Liver (tissue), 9 donors: ENCODE measurements around the gene RGL4. TPM values are rescaled to one million over a fixed set of nuclear protein-coding genes. Genes with fewer than 3 reads are reported as not detected.

Experiments used
- DNase-seq: peaks from one replicate; pipeline ENCODE4 v3.0.0-alpha.2; 2017; ENCODE audit warnings: low spot score
- H3K27ac ChIP-seq, 2 donors: one replicate each; pipeline ENCODE4 v1.7.0; 2013; ENCODE audit warnings: inconsistent platforms in 2 of 2, low read length in 2 of 2, control low read depth in 1 of 2, low read depth in 1 of 2, mild to moderate bottlenecking in 1 of 2
- H3K27me3 ChIP-seq, 4 donors: one replicate each; pipeline versions ENCODE4 v1.6.1 to v1.7.0; 2013; ENCODE audit warnings: low read length in 3 of 4, inconsistent platforms in 1 of 4, mild to moderate bottlenecking in 1 of 4, moderate library complexity in 1 of 4; ENCODE audit not compliant: control insufficient read depth in 4 of 4, insufficient read depth in 4 of 4
- H3K36me3 ChIP-seq, 4 donors: one replicate each; pipeline versions ENCODE4 v1.6.1 to v1.7.0; 2013; ENCODE audit warnings: low read length in 3 of 4, mild to moderate bottlenecking in 3 of 4, low read depth in 1 of 4, moderate library complexity in 1 of 4; ENCODE audit not compliant: control insufficient read depth in 4 of 4, insufficient read depth in 3 of 4
- H3K4me1 ChIP-seq, 4 donors: one replicate each; pipeline versions ENCODE4 v1.6.1 to v1.7.0; 2013; ENCODE audit warnings: low read length in 3 of 4, mild to moderate bottlenecking in 3 of 4, moderate library complexity in 1 of 4; ENCODE audit not compliant: control insufficient read depth in 4 of 4, insufficient read depth in 4 of 4
- H3K4me3 ChIP-seq, 3 donors: one replicate each; pipeline versions ENCODE4 v1.6.1 to v1.7.0; 2013; ENCODE audit warnings: low read length in 3 of 3, control low read depth in 1 of 3, low read depth in 1 of 3, mild to moderate bottlenecking in 1 of 3
- H3K9ac ChIP-seq, 2 donors: one replicate each; pipeline ENCODE4 v1.7.0; 2013; ENCODE audit warnings: low read length in 2 of 2, mild to moderate bottlenecking in 2 of 2, moderate library complexity in 2 of 2, control low read depth in 1 of 2, low read depth in 1 of 2
- H3K9me3 ChIP-seq, 4 donors: one replicate each; pipeline versions ENCODE4 v1.6.1 to v1.7.0; 2013; ENCODE audit warnings: low read length in 3 of 4; ENCODE audit not compliant: control insufficient read depth in 4 of 4
- EGR1 ChIP-seq, 2 donors: IDR thresholded peaks; 2 replicates each; pipeline ENCODE4 v1.6.1; 2016 to 2018; ENCODE audit warnings: antibody characterized with exemption in 2 of 2, low read depth in 2 of 2
- FOXA1 ChIP-seq: IDR thresholded peaks from 2 replicates; pipeline ENCODE4 v1.6.1; 2016; ENCODE audit warnings: antibody characterized with exemption
- FOXA2 ChIP-seq: IDR thresholded peaks from 2 replicates; pipeline ENCODE4 v1.6.1; 2016; ENCODE audit warnings: antibody characterized with exemption
- GABPA ChIP-seq, 2 donors: IDR thresholded peaks in 1 of 2; conservative IDR thresholded peaks in 1 of 2; 2 replicates each; pipeline ENCODE4 v1.6.1; 2016; ENCODE audit warnings: antibody characterized with exemption in 2 of 2, mild to moderate bottlenecking in 1 of 2, moderate library complexity in 1 of 2
- HNF4G ChIP-seq: IDR thresholded peaks from 2 replicates; pipeline ENCODE4 v1.6.1; 2016; ENCODE audit warnings: antibody characterized with exemption
- JUND ChIP-seq, 2 donors: IDR thresholded peaks; 2 replicates each; pipeline ENCODE4 v1.6.1; 2016; ENCODE audit warnings: antibody characterized with exemption in 2 of 2
- NR2F2 ChIP-seq: IDR thresholded peaks from 2 replicates; pipeline ENCODE4 v1.6.1; 2016; ENCODE audit warnings: antibody characterized with exemption
- RAD21 ChIP-seq, 2 donors: IDR thresholded peaks; 2 replicates each; pipeline ENCODE4 v1.6.1; 2016; ENCODE audit warnings: antibody characterized with exemption in 2 of 2, mild to moderate bottlenecking in 2 of 2
- RXRA ChIP-seq, 2 donors: IDR thresholded peaks; 2 replicates each; pipeline ENCODE4 v1.6.1; 2017 to 2018; ENCODE audit warnings: antibody characterized with exemption in 2 of 2, mild to moderate bottlenecking in 1 of 2
- SP1 ChIP-seq: IDR thresholded peaks from 2 replicates; pipeline ENCODE4 v1.6.1; 2018; ENCODE audit warnings: antibody characterized with exemption, mild to moderate bottlenecking
- TAF1 ChIP-seq: conservative IDR thresholded peaks from 2 replicates; pipeline ENCODE4 v1.6.1; 2016; ENCODE audit warnings: antibody characterized with exemption, mild to moderate bottlenecking
- YY1 ChIP-seq: IDR thresholded peaks from 2 replicates; pipeline ENCODE4 v1.6.1; 2016; ENCODE audit warnings: antibody characterized with exemption, mild to moderate bottlenecking
- WGBS: extraction: QIAGEN DNeasy Blood & Tissue Kit; methylation state at CpG from one replicate; pipeline ENCODE4 v1.1.7; 2013; 5-methylcytosine and 5-hydroxymethylcytosine counted together
- polyA plus RNA-seq, 2 donors: library from polyadenylated mRNA; stranded (reverse) in 1 of 2; unstranded in 1 of 2; fragments of 200-250 nt in 1 of 2; fragments of >200 nt in 1 of 2; fragmentation: Nextera tagmentation in 1 of 2; extraction: Ambion mirVana in 1 of 2; gene quantifications; one replicate each; pipeline versions ENCODE4 v1.2.1 to v1.2.3, GENCODE V29; 2013 to 2015
- total RNA-seq, 2 donors: library from RNA; depleted of rRNA; stranded (reverse); fragments of >200 nt; gene quantifications; one replicate each; pipeline ENCODE4 v1.2.3, GENCODE V29; 2014
- TF ChIP-seq, protein P1 (sequence below): IDR thresholded peaks from 2 replicates; pipeline ENCODE4 v1.6.1; 2016; ENCODE audit warnings: antibody characterized with exemption
- TF ChIP-seq, protein P2 (sequence below): fragments of 150-350 bp; IDR thresholded peaks from 2 replicates; pipeline ENCODE4 v1.5.1; 2017; ENCODE audit warnings: improper control_type of control experiment, low read depth, low read length; ENCODE audit not compliant: missing input control
- TF ChIP-seq, protein P3 (sequence below): IDR thresholded peaks from 2 replicates; pipeline ENCODE4 v1.6.1; 2016; ENCODE audit warnings: antibody characterized with exemption
- TF ChIP-seq, protein P4 (sequence below): IDR thresholded peaks from 2 replicates; pipeline ENCODE4 v1.6.1; 2016; ENCODE audit warnings: antibody characterized with exemption, mild to moderate bottlenecking
- donor health status: healthy.
- donor health status: healthy.
- donor health status: healthy.
- donor health status: healthy.
- donor health status: healthy.

RGL4 gene
- total and polyA plus RNA-seq, 4 donors, result 0.25 to 6.2 (median 0.56) TPM

DNA sequence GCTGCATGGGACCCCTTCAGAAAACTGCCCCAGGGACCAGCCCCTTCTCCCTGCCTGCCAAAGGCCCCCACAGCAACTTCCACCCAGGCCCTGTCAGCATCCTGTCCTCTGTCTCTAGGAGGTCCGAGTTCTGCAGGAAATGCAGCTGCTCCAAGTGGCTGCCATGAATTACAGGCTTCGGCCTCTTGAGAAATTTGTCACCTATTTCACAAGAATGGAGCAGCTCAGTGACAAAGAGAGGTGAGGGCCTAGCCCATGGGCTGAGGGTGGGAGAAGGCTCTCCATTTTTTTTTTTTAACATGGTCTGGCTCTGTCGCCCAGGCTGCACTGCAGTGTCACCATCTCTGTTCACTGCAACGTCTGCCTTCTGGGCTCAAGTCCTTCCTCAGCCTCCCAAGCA, 7.3 kb downstream of the RGL4 start:
- Histone ChIP-seq H3K27me3 (no peaks in the 10 kb centered on the region), H3K36me3 (peaks cover 4 to 47% (median 26%) of the 10 kb centered on the region in 4 donors), H3K9ac (no peak overlapping the region), H3K4me1 (no peaks in the 10 kb centered on the region), H3K4me3 (no peak overlapping the region), H3K9me3 (no peaks in the 10 kb centered on the region), H3K27ac (no peak overlapping the region)
- WGBS, result 82% methylated on average over 4 of the region's 4 CpGs
- DNase-seq, result no peak
- TF ChIP-seq, protein P1, sequence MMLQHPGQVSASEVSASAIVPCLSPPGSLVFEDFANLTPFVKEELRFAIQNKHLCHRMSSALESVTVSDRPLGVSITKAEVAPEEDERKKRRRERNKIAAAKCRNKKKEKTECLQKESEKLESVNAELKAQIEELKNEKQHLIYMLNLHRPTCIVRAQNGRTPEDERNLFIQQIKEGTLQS, result no peak
- TF ChIP-seq, protein P2, sequence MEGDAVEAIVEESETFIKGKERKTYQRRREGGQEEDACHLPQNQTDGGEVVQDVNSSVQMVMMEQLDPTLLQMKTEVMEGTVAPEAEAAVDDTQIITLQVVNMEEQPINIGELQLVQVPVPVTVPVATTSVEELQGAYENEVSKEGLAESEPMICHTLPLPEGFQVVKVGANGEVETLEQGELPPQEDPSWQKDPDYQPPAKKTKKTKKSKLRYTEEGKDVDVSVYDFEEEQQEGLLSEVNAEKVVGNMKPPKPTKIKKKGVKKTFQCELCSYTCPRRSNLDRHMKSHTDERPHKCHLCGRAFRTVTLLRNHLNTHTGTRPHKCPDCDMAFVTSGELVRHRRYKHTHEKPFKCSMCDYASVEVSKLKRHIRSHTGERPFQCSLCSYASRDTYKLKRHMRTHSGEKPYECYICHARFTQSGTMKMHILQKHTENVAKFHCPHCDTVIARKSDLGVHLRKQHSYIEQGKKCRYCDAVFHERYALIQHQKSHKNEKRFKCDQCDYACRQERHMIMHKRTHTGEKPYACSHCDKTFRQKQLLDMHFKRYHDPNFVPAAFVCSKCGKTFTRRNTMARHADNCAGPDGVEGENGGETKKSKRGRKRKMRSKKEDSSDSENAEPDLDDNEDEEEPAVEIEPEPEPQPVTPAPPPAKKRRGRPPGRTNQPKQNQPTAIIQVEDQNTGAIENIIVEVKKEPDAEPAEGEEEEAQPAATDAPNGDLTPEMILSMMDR, result no peak
- TF ChIP-seq HNF4G (no peak), SP1 (no peak), JUND (IDR thresholded peaks at IDR 0.05) (no peak), FOXA2 (no peak)
- TF ChIP-seq, protein P3, sequence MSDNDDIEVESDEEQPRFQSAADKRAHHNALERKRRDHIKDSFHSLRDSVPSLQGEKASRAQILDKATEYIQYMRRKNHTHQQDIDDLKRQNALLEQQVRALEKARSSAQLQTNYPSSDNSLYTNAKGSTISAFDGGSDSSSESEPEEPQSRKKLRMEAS, result no peak

DNA sequence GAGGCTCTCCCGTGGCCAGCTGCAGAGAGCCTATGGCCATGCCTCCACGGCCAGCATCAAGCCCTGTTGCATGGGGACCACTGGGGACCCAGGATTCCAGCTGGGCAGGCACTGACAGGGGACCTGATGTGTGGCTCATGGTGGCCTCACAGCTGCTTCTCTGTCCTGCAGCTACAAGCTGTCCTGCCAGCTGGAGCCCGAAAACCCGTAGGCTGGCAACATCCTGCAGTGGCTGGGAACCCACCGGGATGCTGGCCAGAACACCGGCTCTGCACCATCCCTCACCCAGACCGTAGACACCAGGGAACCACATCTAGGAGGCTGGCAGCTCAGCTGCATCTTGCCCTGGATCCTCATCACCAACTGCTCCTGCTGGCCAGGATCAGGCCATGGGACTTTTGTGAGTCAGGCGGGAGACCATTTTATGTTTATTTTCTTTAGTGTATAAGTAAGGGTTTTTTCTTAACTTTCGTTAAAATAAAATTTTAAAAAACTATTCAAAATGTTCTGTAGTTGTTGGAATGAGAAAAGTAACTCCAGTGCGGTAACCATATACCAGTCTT, 7.9 kb downstream of the RGL4 start:
- Histone ChIP-seq H3K4me1 (no peaks in the 10 kb centered on the region), H3K9ac (no peak overlapping the region), H3K36me3 (peaks cover 4 to 45% (median 28%) of the 10 kb centered on the region in 4 donors), H3K4me3 (no peak overlapping the region), H3K27me3 (no peaks in the 10 kb centered on the region), H3K27ac (no peak overlapping the region), H3K9me3 (no peaks in the 10 kb centered on the region)
- DNase-seq, result no peak
- TF ChIP-seq YY1, result no peak
- no peak for TF ChIP-seq JUND (IDR thresholded peaks at IDR 0.05)
- WGBS, result 98% methylated on average over 10 of the region's 10 CpGs

DNA sequence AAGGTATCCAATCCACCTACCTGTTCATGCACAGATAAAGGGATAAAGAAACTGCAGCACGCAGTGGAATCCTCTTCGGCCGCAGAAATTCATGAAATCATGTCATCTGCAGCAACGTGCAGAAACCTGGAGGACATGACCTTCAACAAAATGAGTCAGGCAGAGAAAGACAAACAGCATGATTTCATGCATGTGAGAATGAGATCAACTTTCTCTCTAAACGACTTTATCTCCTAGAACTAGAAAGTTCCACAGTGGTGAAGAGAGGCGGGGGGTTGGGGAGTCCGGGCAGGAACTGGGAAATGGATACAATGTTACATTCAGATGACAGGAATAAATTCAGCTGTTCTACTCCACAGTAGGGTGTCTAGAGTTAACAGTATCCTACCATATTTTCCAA, 9.9 kb downstream of the RGL4 start:
- Histone ChIP-seq H3K9me3 (no peaks in the 10 kb centered on the region), H3K36me3 (peaks cover 4 to 46% (median 36%) of the 10 kb centered on the region in 4 donors), H3K9ac (no peak overlapping the region), H3K27me3 (no peaks in the 10 kb centered on the region), H3K4me1 (no peaks in the 10 kb centered on the region), H3K27ac (no peak overlapping the region), H3K4me3 (no peak overlapping the region)
- TF ChIP-seq RAD21 (IDR thresholded peaks at IDR 0.05) (no peak), RXRA (IDR thresholded peaks at IDR 0.05) (no peak), NR2F2 (no peak), HNF4G (no peak), FOXA2 (no peak), JUND (IDR thresholded peaks at IDR 0.05) (no peak), EGR1 (IDR thresholded peaks at IDR 0.05; ENCODE audit: low read depth in 2 of 2) (no peak), YY1 (no peak), FOXA1 (no peak), SP1 (no peak), TAF1 (no peak), GABPA (IDR thresholded peaks at IDR 0.05 in 1 of 2, conservative IDR thresholded peaks at IDR 0.05 in 1 of 2) (no peak)
- TF ChIP-seq, protein P4, sequence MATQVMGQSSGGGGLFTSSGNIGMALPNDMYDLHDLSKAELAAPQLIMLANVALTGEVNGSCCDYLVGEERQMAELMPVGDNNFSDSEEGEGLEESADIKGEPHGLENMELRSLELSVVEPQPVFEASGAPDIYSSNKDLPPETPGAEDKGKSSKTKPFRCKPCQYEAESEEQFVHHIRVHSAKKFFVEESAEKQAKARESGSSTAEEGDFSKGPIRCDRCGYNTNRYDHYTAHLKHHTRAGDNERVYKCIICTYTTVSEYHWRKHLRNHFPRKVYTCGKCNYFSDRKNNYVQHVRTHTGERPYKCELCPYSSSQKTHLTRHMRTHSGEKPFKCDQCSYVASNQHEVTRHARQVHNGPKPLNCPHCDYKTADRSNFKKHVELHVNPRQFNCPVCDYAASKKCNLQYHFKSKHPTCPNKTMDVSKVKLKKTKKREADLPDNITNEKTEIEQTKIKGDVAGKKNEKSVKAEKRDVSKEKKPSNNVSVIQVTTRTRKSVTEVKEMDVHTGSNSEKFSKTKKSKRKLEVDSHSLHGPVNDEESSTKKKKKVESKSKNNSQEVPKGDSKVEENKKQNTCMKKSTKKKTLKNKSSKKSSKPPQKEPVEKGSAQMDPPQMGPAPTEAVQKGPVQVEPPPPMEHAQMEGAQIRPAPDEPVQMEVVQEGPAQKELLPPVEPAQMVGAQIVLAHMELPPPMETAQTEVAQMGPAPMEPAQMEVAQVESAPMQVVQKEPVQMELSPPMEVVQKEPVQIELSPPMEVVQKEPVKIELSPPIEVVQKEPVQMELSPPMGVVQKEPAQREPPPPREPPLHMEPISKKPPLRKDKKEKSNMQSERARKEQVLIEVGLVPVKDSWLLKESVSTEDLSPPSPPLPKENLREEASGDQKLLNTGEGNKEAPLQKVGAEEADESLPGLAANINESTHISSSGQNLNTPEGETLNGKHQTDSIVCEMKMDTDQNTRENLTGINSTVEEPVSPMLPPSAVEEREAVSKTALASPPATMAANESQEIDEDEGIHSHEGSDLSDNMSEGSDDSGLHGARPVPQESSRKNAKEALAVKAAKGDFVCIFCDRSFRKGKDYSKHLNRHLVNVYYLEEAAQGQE, result no peak
- TF ChIP-seq, protein P1, result no peak
- TF ChIP-seq, protein P2, result no peak
- TF ChIP-seq, protein P3, result no peak
- WGBS, result 87% methylated on average over 7 of the region's 7 CpGs
- DNase-seq, result no peak
